Measurements from ENCODE around the gene SMIM29.

DNA sequence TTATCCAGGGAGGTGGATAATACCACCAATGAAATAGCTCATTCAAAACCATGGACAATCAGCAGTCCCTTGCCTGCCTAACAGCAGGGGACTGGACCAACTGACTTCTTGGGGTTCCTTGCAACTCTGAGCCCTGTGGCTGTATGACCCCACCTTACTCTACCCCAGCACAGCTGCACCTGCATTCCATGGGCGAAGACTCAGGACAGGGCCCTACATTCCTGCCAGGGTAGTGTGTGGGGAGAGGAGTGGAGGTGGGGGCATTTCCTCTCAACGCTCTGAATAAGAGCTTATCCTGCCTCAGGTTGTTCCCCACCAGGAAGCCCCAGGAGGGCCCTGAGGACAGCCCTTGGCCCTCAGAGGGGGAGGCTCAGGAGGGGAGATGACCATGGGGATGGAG, 42.9 kb downstream of the SMIM29 start:
- no peak for TF ChIP-seq EP300 (IDR thresholded peaks at IDR 0.05)
- TF ChIP-seq CTCF (IDR thresholded peaks at IDR 0.05) = no peak
- TF ChIP-seq POLR2A (IDR thresholded peaks at IDR 0.05) = no peak
